Liver (tissue), 3 donors: ENCODE data around the gene KRTAP17-1.

Source experiments
- ATF3 ChIP-seq: IDR thresholded peaks from 2 replicates; pipeline ENCODE4 v1.6.1; 2016; ENCODE audit warnings: antibody characterized with exemption
- CTCF ChIP-seq: fragments of 150-350 bp; IDR thresholded peaks from 2 replicates; pipeline ENCODE4 v1.5.1; 2017; ENCODE audit warnings: improper control_type of control experiment, low read depth, low read length; ENCODE audit not compliant: missing input control
- EGR1 ChIP-seq, 2 donors: IDR thresholded peaks; 2 replicates each; pipeline ENCODE4 v1.6.1; 2016 to 2018; ENCODE audit warnings: antibody characterized with exemption in 2 of 2, low read depth in 2 of 2
- FOXA1 ChIP-seq: IDR thresholded peaks from 2 replicates; pipeline ENCODE4 v1.6.1; 2016; ENCODE audit warnings: antibody characterized with exemption
- GABPA ChIP-seq, 2 donors: IDR thresholded peaks in 1 of 2; conservative IDR thresholded peaks in 1 of 2; 2 replicates each; pipeline ENCODE4 v1.6.1; 2016; ENCODE audit warnings: antibody characterized with exemption in 2 of 2, mild to moderate bottlenecking in 1 of 2, moderate library complexity in 1 of 2
- HNF4A ChIP-seq, 2 donors: conservative IDR thresholded peaks; 2 replicates each; pipeline ENCODE4 v1.6.1; 2016; ENCODE audit warnings: antibody characterized with exemption in 2 of 2, mild to moderate bottlenecking in 2 of 2
- JUND ChIP-seq, 2 donors: IDR thresholded peaks; 2 replicates each; pipeline ENCODE4 v1.6.1; 2016; ENCODE audit warnings: antibody characterized with exemption in 2 of 2
- MAX ChIP-seq: IDR thresholded peaks from 2 replicates; pipeline ENCODE4 v1.6.1; 2016; ENCODE audit warnings: antibody characterized with exemption
- RAD21 ChIP-seq, 2 donors: IDR thresholded peaks; 2 replicates each; pipeline ENCODE4 v1.6.1; 2016; ENCODE audit warnings: antibody characterized with exemption in 2 of 2, mild to moderate bottlenecking in 2 of 2
- REST ChIP-seq: IDR thresholded peaks from 2 replicates; pipeline ENCODE4 v1.6.1; 2016; ENCODE audit warnings: antibody characterized with exemption, mild to moderate bottlenecking
- SP1 ChIP-seq: IDR thresholded peaks from 2 replicates; pipeline ENCODE4 v1.6.1; 2018; ENCODE audit warnings: antibody characterized with exemption, mild to moderate bottlenecking
- TAF1 ChIP-seq: conservative IDR thresholded peaks from 2 replicates; pipeline ENCODE4 v1.6.1; 2016; ENCODE audit warnings: antibody characterized with exemption, mild to moderate bottlenecking
- YY1 ChIP-seq: IDR thresholded peaks from 2 replicates; pipeline ENCODE4 v1.6.1; 2016; ENCODE audit warnings: antibody characterized with exemption, mild to moderate bottlenecking
- ZBTB33 ChIP-seq: IDR thresholded peaks from 2 replicates; pipeline ENCODE4 v1.6.1; 2016; ENCODE audit warnings: antibody characterized with exemption
- donor health status: healthy.
- donor health status: healthy.

GRCh38 chr17:41334385-41335305 is 19.1 kb upstream of the KRTAP17-1 start:
- TF ChIP-seq SP1: no peak
- TF ChIP-seq MAX: no peak
- no peak for TF ChIP-seq CTCF
- TF ChIP-seq REST: no peak
- no peak for TF ChIP-seq TAF1
- no peak for TF ChIP-seq ATF3
- TF ChIP-seq YY1: no peak
- TF ChIP-seq FOXA1: no peak
- no peak for TF ChIP-seq EGR1 (IDR thresholded peaks at IDR 0.05; ENCODE audit: low read depth in 2 of 2)
- no peak for TF ChIP-seq RAD21 (IDR thresholded peaks at IDR 0.05)
- TF ChIP-seq JUND (IDR thresholded peaks at IDR 0.05): no peak
- TF ChIP-seq ZBTB33: no peak
- no peak for TF ChIP-seq HNF4A (conservative IDR thresholded peaks at IDR 0.05)
- no peak for TF ChIP-seq GABPA (IDR thresholded peaks at IDR 0.05 in 1 of 2, conservative IDR thresholded peaks at IDR 0.05 in 1 of 2)
